Stimulated activated CD8-positive, alpha-beta memory T cell treated with anti-CD3 and anti-CD28 coated beads, Interleukin-12 subunit alpha, Interleukin-12 subunit beta, amount 100 ng/mL, for 24 hours (primary cell): ENCODE data around the gene HDAC4.

Experiments used
- DNase-seq: peaks from one replicate; pipeline ENCODE4 v3.0.0-alpha.2; 2020; ENCODE audit errors: extremely low read depth

Gene HDAC4

GRCh38 chr2:239067196-239067865 lies 333.5 kb downstream of the HDAC4 start:
- no peak for DNase-seq

- DNase-seq: no peak
Observed at GRCh38 chr2:239066597-239066996, 334.2 kb downstream of the HDAC4 start.

- DNase-seq: no peak
Observed at GRCh38 chr2:239065962-239066361, 334.9 kb downstream of the HDAC4 start.

GRCh38 chr2:239065537-239065936 lies 335.3 kb downstream of the HDAC4 start:
- no peak for DNase-seq

GRCh38 chr2:239064891-239065290 lies 335.9 kb downstream of the HDAC4 start:
- no peak for DNase-seq

- DNase-seq: no peak
Observed at GRCh38 chr2:239064253-239064652, 336.6 kb downstream of the HDAC4 start.

GRCh38 chr2:239062743-239063142 lies 338.1 kb downstream of the HDAC4 start:
- DNase-seq: no peak

GRCh38 chr2:239061824-239062570 lies 338.8 kb downstream of the HDAC4 start:
- no peak for DNase-seq

GRCh38 chr2:239061121-239061666 lies 339.6 kb downstream of the HDAC4 start:
- no peak for DNase-seq

GRCh38 chr2:239060676-239061075 lies 340.1 kb downstream of the HDAC4 start:
- no peak for DNase-seq

GRCh38 chr2:239059854-239060253 lies 341.0 kb downstream of the HDAC4 start:
- no peak for DNase-seq

GRCh38 chr2:239058766-239059165 lies 342.1 kb downstream of the HDAC4 start:
- no peak for DNase-seq

GRCh38 chr2:239057533-239057932 lies 343.3 kb downstream of the HDAC4 start:
- no peak for DNase-seq

- no peak for DNase-seq
Observed at GRCh38 chr2:239056611-239057010, 344.2 kb downstream of the HDAC4 start.

GRCh38 chr2:239055756-239056493 lies 344.9 kb downstream of the HDAC4 start:
- DNase-seq: no peak

- DNase-seq: no peak
Observed at GRCh38 chr2:239054921-239055320, 345.9 kb downstream of the HDAC4 start.

- DNase-seq: no peak
Observed at GRCh38 chr2:239053801-239054503, 346.9 kb downstream of the HDAC4 start.

- DNase-seq: no peak
Observed at GRCh38 chr2:239052798-239053665, 347.8 kb downstream of the HDAC4 start.

GRCh38 chr2:239051891-239052445 lies 348.9 kb downstream of the HDAC4 start:
- DNase-seq: no peak

GRCh38 chr2:239050252-239050649 lies 350.6 kb downstream of the HDAC4 start:
- no peak for DNase-seq
